Psoas muscle (tissue), 8 donors: Measurements from ENCODE around the gene PEX16. TPM values are rescaled to one million over a fixed set of nuclear protein-coding genes. Genes with fewer than 3 reads are reported as not detected.
"Not testable (repeated sequence)": the region's sequence is repeated elsewhere in the genome, so short reads cannot be mapped to it uniquely, and the experiment has no call there.

Source experiments
- ATAC-seq, 4 donors: fragments of 200-7000 bp; cut with Tn5 transposase; one replicate each; pipeline ENCODE4 v1.9.1; 2020; ENCODE audit warnings: moderate library complexity in 3 of 4, mild to moderate bottlenecking in 2 of 4
- DNase-seq, 2 donors: peaks; one replicate each; pipeline ENCODE4 v3.0.0-alpha.2; 2020
- H3K27ac ChIP-seq: fragments of 200-600 bp; one replicate; pipeline ENCODE4 v1.8.0; 2022
- H3K27me3 ChIP-seq, 3 donors: fragments of 200-600 bp in 1 of 3; one replicate each; pipeline versions ENCODE4 v1.6.1 to v1.8.0; 2013 to 2022; ENCODE audit warnings: low read length in 2 of 3, mild to moderate bottlenecking in 2 of 3, moderate library complexity in 1 of 3; ENCODE audit not compliant: insufficient read depth in 3 of 3
- H3K36me3 ChIP-seq, 2 donors: fragments of 200-600 bp in 1 of 2; one replicate each; pipeline versions ENCODE4 v1.6.1 to v1.8.0; 2013 to 2022; ENCODE audit warnings: low read depth in 1 of 2, mild to moderate bottlenecking in 1 of 2, moderate library complexity in 1 of 2; ENCODE audit not compliant: insufficient read depth in 1 of 2
- H3K4me1 ChIP-seq: fragments of 200-600 bp; one replicate; pipeline ENCODE4 v1.8.0; 2022
- H3K4me3 ChIP-seq: fragments of 200-600 bp; one replicate; pipeline ENCODE4 v1.8.0; 2022; ENCODE audit warnings: mild to moderate bottlenecking
- H3K9me3 ChIP-seq: fragments of 200-600 bp; one replicate; pipeline ENCODE4 v1.8.0; 2022
- CTCF ChIP-seq: fragments of 200-600 bp; IDR thresholded peaks from one replicate; pipeline ENCODE4 v1.8.0; 2022; ENCODE audit warnings: antibody characterized with exemption
- WGBS, 3 donors: extraction: QIAGEN DNeasy Blood & Tissue Kit; methylation state at CpG; one replicate each; pipeline versions ENCODE4 v1.1.6 to v1.1.7; 2013; 5-methylcytosine and 5-hydroxymethylcytosine counted together
- intact Hi-C, 2 donors: fragments of 100-400 bp; cut with DNase I; formaldehyde crosslinking; loops; one replicate each; pipeline versions ENCODE4 v1.11.0 to v1.14.2; 2022
- polyA plus RNA-seq, 3 donors: library from polyadenylated mRNA; stranded (reverse); fragments of 200-250 nt; gene quantifications; one replicate each; pipeline ENCODE4 v1.2.3, GENCODE V29; 2013
- total RNA-seq, 4 donors: library from RNA; stranded (reverse); fragmentation: NEBNext Ultra II Directional in 2 of 4; extraction: Animal tissue kit (Norgen Biotek cat#: 25700) in 2 of 4; gene quantifications; one replicate each; pipeline versions ENCODE4 v1.2.1 to v1.2.4, GENCODE V29; 2021 to 2023
- donor health status: healthy with polysubstance abuse.
- donor health status: DM: no; HTN: no; CAD: no; lungs with moderate emphysema.
- donor health status: Bipolar disorder and iron deficiency.
- donor health status: healthy.
- donor health status: DM: yes; HTN: yes; CAD: no.
- donor health status: DM: no; HTN: no; CAD: no.
- donor health status: DM: no; HTN: no; CAD: no.
- donor health status: DM: yes; HTN: yes; CAD: no.

The PEX16 gene
- total and polyA plus RNA-seq, 7 donors: 12.1 to 23.5 (median 19.7) TPM

GRCh38 chr11:45909594-45910475, 7.8 kb downstream of the PEX16 start:
- no peaks in the 10 kb centered on the region for H3K4me1 ChIP-seq
- no peak for TF ChIP-seq CTCF
- ATAC-seq (no peak), DNase-seq (no peak)
- intact Hi-C loops: loop anchor here in 1 of 2 donors (10.0 kb wide), 1 partner anchor 45 kb away; no protein-coding TSS in a partner anchor
- no peaks in the 10 kb centered on the region for H3K9me3 ChIP-seq
- WGBS, 3 donors: 82 to 86% (median 84%) methylated on average over 32 of the region's 32 CpGs
- no peaks in the 10 kb centered on the region for H3K27me3 ChIP-seq
- peaks cover 3 to 58% of the 10 kb centered on the region in 2 donors for H3K36me3 ChIP-seq
- H3K27ac ChIP-seq: no peak overlapping the region
- no peak overlapping the region for H3K4me3 ChIP-seq

- WGBS, 3 donors: 39 to 57% (median 43%) methylated on average over 7 to 8 of the region's 8 CpGs
- DNase-seq (no peak), ATAC-seq (peak; percentile 10 to 37 (median 35))
- H3K4me3 ChIP-seq: no peak overlapping the region
- H3K27me3 ChIP-seq: no peaks in the 10 kb centered on the region
- TF ChIP-seq CTCF: no peak
- H3K4me1 ChIP-seq: no peaks in the 10 kb centered on the region
- H3K36me3 ChIP-seq: peaks cover 0 to 39% of the 10 kb centered on the region in 2 donors
- H3K9me3 ChIP-seq: no peaks in the 10 kb centered on the region
- intact Hi-C loops: no loop called here
- no peak overlapping the region for H3K27ac ChIP-seq
Measured at GRCh38 chr11:45907911-45908370, 9.7 kb downstream of the PEX16 start.

GRCh38 chr11:45906965-45907611, 10.6 kb downstream of the PEX16 start, which contains the start of gene FREY1:
Gene FREY1, minus strand, starts transcription at chr11:45907271. Its CDS starts 26 bp downstream, at chr11:45907245.
- no peak for DNase-seq
- no peak for TF ChIP-seq CTCF
- no peaks in the 10 kb centered on the region for H3K9me3 ChIP-seq
- peak in 3 of 4 donors; percentile 8 to 35 (median 20) for ATAC-seq
- no peaks in the 10 kb centered on the region for H3K27me3 ChIP-seq
- no peaks in the 10 kb centered on the region for H3K4me1 ChIP-seq
- peaks cover 0 to 31% of the 10 kb centered on the region in 2 donors for H3K36me3 ChIP-seq
- H3K27ac ChIP-seq: no peak within 1 kb of the TSS
- intact Hi-C loops: no loop called here
- no peak within 1 kb of the TSS for H3K4me3 ChIP-seq
- 56 to 73% (median 63%) methylated on average over 15 to 18 of the region's 18 CpGs for WGBS, 3 donors

- WGBS, 3 donors: 69 to 75% (median 71%) methylated on average over 19 of the region's 19 CpGs
- no peak for TF ChIP-seq CTCF
- H3K36me3 ChIP-seq: peaks cover 0 to 22% of the 10 kb centered on the region in 2 donors
- no peak for ATAC-seq
- no peaks in the 10 kb centered on the region for H3K4me1 ChIP-seq
- no peaks in the 10 kb centered on the region for H3K9me3 ChIP-seq
- no peak for DNase-seq
- no peak overlapping the region for H3K27ac ChIP-seq
- intact Hi-C loops: no loop called here
- no peak overlapping the region for H3K4me3 ChIP-seq
- no peaks in the 10 kb centered on the region for H3K27me3 ChIP-seq
Measured at GRCh38 chr11:45906096-45906682, 11.5 kb downstream of the PEX16 start.

GRCh38 chr11:45905576-45905975, 12.1 kb downstream of the PEX16 start:
- intact Hi-C loops, DNase-seq, H3K9me3 ChIP-seq, ATAC-seq, H3K4me3 ChIP-seq, H3K27me3 ChIP-seq, H3K4me1 ChIP-seq, H3K27ac ChIP-seq: not testable (repeated sequence)
- WGBS, 3 donors: 65 to 78% (median 71%) methylated on average over 6 of the region's 6 CpGs
- H3K36me3 ChIP-seq: peaks cover 0 to 16% of the 10 kb centered on the region in 2 donors
